Left renal cortex interstitium (tissue), 4 donors: ENCODE data around the gene BEAN1. TPM values are rescaled to one million over a fixed set of nuclear protein-coding genes. Genes with fewer than 3 reads are reported as not detected.

Source experiments
- DNase-seq, 4 donors: peaks; one replicate each; pipeline ENCODE4 v3.0.0-alpha.2; 2013; ENCODE audit warnings: low read depth in 4 of 4, low spot score in 2 of 4, missing footprints in 1 of 4
- polyA plus RNA-seq, 4 donors: library from polyadenylated mRNA; unstranded; fragments of 120-200 nt; gene quantifications; one replicate each; pipeline ENCODE4 v1.2.1, GENCODE V29; 2013; ENCODE audit not compliant: insufficient read length in 4 of 4

The BEAN1 gene, protein sequence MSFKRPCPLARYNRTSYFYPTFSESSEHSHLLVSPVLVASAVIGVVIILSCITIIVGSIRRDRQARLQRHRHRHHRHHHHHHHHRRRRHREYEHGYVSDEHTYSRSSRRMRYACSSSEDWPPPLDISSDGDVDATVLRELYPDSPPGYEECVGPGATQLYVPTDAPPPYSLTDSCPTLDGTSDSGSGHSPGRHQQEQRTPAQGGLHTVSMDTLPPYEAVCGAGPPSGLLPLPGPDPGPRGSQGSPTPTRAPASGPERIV
- polyA plus RNA-seq = 1 to 10 TPM in 2 of 4 donors, under 1 TPM in 2; 0.57 to 3.6 (median 1.9) TPM

DNA sequence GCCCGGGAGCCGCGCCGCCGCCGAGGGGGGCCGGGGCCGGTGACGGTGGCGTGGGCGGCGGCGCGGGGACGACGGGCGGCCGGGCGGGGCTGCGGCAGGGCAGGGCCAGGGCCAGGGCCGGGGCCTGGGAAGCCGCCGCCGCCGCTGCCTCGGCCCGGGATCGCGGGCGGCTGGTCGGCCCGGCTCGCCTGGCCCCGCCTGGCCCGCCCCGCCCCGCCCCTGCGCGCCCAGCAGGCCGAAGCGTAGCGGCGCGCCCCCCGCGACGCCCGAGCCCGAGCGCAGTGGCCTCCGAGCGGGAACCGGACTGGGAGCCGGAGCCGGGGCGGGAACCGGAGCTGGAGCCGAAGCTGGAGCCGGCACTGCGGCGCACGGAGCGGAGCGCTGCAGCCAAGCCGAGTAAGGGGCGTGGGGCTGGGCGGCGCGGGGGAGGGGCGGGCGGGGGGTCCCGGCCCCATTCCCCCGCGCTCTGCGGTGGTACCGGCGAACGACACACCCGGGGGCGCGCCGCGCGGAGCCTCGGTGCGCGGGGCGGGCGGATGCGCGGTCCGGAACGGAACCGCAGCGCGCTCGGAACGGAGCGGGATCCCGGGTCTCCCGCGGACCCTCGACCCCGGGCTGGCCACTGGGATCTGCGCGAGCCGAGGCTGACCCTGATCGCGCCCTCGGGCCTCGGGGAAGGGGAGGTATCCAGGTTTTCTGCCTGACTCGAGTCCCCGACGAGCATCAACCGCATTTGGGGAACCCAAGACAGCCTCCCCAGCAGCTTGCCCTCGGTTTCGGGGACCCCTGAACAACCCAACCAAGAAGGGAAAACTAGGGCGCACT lies at the start of gene BEAN1:
TSS of gene BEAN1 (plus strand) at position 260 of the 825 bp plus-strand sequence. CDS start 10,382 bp downstream, outside the sequence.
- no peak for DNase-seq

DNA sequence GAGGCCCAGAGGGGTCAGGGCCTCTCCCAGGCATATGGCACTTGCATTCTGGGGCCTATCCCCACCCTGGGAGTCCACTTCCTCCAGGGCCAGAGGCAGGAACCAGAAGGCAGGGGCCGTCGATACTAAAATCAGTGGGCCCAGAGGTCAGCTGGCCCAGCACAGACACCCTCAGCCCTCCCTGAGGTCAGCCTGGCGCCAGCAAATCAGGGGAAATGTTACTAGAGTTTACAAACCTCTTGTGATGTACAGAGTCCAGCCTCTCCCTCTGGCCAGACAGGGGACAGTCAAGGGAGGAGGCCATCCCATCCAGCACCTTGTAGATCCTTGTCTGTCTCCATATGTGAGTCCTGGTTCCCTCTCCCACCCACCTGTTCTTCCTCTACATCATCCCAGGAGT lies 49.8 kb upstream of the BEAN1 start:
- no peak for DNase-seq

GRCh38 chr16:66378741-66379570 lies 48.1 kb upstream of the BEAN1 start:
- DNase-seq = no peak

DNA sequence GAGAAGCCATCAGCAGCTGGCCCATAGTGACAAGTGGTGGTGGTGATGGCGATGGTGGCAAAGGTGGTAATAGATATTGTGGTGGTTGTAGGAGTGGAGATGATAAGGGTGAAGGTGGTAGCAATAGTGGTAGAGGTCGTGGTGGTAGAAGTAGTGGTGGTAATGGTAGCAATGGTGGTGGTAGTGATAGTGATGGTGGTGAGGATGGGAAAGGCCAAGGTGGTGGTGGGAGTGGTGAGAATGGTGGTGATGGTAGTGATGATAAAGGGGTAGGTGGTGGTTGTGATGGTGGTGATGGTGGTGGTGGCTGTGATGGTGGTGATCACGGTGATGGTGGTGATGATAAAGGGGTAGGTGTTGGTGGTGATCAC lies 47.5 kb upstream of the BEAN1 start:
- no peak for DNase-seq

DNA sequence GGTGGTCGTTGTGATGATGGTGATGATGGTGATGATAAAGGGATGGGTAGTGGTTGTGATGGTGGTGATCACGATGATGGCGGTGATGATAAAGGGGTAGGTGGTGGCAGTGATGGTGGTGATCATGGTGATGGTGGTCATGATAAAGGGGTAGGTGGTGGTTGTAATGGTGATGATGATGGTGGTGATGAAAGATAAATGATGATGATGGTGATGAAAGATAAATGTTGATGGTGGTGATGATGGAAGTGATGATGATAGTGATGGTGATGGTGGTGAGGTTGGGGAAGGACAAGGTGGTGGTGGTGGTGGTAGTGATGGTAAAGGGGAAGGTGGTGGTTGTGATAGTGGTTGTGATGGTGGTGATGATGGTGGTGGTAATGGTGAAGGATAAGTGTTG lies 46.7 kb upstream of the BEAN1 start:
- DNase-seq = no peak

GRCh38 chr16:66381585-66382170 lies 45.4 kb upstream of the BEAN1 start:
- no peak for DNase-seq

DNA sequence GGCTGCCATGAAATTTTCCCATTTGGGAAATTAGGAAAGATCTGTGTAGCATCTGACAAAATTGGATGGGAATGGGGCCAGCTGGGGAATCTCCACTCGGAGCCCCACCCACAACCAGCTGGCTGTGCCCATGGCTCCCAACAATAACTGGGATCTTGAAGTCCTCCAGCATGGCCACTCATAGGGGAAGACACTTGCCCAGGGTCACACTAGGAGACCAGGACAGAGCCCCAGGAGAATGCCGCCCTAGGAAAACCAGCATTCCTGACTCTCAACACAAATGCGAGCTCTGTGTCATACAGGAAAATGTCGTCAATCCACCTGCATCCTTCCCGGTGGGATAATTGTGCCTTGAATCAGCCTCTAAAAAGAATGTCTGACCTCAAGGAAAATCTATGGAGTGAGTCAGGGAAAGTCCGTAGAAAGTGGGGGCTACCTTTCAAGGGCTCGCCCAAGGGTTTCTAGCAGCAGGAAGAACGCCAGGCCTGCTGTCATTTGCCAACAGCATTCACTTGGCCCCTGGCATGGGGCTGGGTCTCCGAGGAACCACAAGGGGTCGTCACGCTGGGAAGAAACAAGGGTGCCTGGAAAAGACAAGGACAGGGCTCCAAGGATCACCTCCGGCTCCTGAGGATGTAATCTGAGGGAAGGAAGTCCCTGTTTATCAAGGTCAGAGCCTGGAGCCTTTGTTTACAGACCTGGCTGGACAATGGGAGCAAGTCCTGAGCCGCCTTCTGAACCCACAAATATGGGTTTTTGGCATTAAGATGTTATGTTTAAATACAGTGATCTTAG lies 44.7 kb upstream of the BEAN1 start:
- DNase-seq = no peak

DNA sequence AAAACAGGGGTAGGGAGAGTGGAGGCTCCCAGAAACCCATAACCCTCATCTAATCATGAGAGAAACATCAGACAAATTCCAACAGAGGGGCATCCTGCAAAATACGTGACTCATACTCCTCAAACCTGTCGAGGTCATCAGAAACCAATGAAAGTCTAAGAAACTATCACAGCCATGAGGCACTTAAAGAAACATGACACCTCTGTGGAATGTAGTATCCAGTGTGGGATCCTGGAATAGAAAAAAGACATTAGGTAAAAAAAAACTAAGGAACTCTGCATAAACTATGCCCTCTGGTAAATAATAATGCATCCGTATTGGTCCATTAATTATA lies 44.2 kb upstream of the BEAN1 start:
- DNase-seq = no peak

DNA sequence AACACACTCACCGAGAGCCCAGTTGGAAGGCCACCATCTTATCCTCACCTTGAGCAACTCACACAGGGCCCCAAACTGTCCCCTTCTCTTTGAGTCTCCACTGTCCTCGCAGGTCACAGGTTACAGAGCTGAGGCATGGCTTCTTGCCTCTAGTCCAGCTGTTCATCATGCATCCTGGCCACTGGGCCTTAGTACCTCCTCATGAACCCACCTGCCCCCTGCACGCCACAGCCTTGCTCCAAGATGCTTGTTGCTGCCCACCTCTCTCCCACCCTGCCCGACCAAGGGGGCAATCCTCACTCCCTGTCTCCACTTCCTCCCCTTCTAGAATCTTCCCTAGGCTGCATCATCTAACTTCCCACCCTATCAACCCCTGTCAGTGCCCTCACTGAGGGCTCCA lies 43.5 kb upstream of the BEAN1 start:
- DNase-seq = no peak

GRCh38 chr16:66385415-66385814 lies 41.7 kb upstream of the BEAN1 start:
- DNase-seq = no peak

DNA sequence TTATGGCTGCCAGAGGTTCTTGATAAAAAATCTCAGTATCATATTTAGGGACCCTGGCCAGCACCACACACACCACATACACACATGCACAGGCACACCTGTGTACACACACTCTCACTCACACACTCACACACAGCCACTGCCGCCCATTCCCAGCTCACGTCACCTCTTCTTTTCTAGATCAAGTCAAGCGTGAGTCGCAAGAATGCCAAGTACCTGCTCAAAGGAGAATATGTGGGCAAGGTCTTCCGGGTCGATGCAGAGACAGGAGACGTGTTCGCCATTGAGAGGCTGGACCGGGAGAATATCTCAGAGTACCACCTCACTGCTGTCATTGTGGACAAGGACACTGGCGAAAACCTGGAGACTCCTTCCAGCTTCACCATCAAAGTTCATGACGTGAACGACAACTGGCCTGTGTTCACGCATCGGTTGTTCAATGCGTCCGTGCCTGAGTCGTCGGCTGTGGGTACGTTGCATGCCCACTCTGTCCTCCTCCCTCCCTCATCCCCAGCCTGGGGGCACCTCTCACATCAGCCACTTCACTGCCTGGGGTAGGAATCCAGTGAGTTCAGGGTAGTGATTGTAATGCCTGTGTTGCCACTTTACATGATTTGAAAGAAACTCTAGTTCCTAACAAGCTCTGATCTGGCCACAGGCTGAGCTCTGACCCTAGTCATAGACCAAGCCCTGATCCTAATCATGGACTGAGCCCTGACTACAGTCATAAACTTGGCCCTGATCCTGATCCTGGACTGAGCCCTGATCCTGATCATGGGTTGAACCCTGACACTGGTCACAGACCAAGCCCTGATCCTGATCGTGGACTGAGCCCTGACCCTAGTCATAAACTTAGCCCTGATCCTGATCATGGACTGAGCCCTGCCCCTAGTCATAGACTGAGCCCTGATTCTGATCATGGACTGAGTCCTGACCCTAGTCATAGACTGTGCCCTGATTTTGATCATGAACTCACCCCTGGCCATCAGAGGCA lies 40.2 kb upstream of the BEAN1 start:
- no peak for DNase-seq

- no peak for DNase-seq
Observed at GRCh38 chr16:66387817-66388332, 39.2 kb upstream of the BEAN1 start.

GRCh38 chr16:66388350-66389139 lies 38.5 kb upstream of the BEAN1 start:
- no peak for DNase-seq

- no peak for DNase-seq
Observed at GRCh38 chr16:66389256-66390176, 37.6 kb upstream of the BEAN1 start.

DNA sequence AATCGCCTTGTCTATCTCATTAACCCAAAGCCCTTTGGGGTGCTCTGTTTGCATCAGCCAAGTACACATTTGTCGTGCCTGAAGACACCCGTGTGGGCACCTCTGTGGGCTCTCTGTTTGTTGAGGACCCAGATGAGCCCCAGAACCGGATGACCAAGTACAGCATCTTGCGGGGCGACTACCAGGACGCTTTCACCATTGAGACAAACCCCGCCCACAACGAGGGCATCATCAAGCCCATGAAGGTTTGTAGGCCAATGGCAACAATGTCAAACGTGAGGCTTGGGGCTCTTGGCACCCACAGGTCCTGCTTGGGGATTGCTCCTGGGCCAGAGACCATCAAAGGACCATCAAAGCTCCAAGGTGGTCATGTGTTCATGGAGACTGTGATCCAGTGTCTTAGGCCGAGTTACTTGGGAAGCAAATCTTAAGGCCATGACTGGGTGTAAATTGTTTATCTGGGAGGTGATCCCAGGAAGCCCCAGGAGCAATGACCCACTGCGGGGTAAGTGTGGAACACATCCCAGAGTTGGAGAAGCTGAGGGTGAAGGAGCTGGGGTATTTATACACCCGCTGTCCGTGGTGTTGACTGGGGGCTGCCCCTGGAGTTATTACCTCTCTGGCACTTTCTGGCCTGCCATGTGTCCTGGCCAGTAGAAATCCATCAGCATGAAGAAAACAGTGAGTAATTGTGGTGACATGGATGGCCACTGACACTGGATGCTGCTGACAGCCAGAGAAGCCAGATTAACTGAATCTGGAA lies 36.6 kb upstream of the BEAN1 start:
- no peak for DNase-seq
